ENCODE results near the gene B4GALNT3.

B4GALNT3 gene

GRCh38 chr12:470133-470532 lies 10.4 kb downstream of the B4GALNT3 start:
- FAIRE-seq (no peak), DNase-seq (ENCODE audit: insufficient read length) (no peak)
- no peak for TF ChIP-seq TAF1 (IDR thresholded peaks at IDR 0.05; ENCODE audit: borderline replicate concordance, low read depth, low read length)
- TF ChIP-seq POLR2AphosphoS5 (IDR thresholded peaks at IDR 0.05; ENCODE audit: low read depth, low read length), result no peak
- TF ChIP-seq POLR2A (IDR thresholded peaks at IDR 0.05; ENCODE audit: low read depth, low read length), result no peak

GRCh38 chr12:473198-473597 lies 13.5 kb downstream of the B4GALNT3 start:
- DNase-seq (ENCODE audit: insufficient read length) (no peak), FAIRE-seq (no peak)
- no peak for TF ChIP-seq POLR2AphosphoS5 (IDR thresholded peaks at IDR 0.05; ENCODE audit: low read depth, low read length)
- no peak for TF ChIP-seq TAF1 (IDR thresholded peaks at IDR 0.05; ENCODE audit: borderline replicate concordance, low read depth, low read length)
- TF ChIP-seq POLR2A (IDR thresholded peaks at IDR 0.05; ENCODE audit: low read depth, low read length), result no peak

GRCh38 chr12:473863-474577 lies 14.3 kb downstream of the B4GALNT3 start:
- TF ChIP-seq POLR2AphosphoS5 (IDR thresholded peaks at IDR 0.05; ENCODE audit: low read depth, low read length) (no peak), TAF1 (IDR thresholded peaks at IDR 0.05; ENCODE audit: borderline replicate concordance, low read depth, low read length) (no peak), POLR2A (IDR thresholded peaks at IDR 0.05; ENCODE audit: low read depth, low read length) (no peak)
- FAIRE-seq, result no peak
- DNase-seq (ENCODE audit: insufficient read length), result no peak

- no peak for FAIRE-seq
- TF ChIP-seq POLR2A (IDR thresholded peaks at IDR 0.05; ENCODE audit: low read depth, low read length) (no peak), POLR2AphosphoS5 (IDR thresholded peaks at IDR 0.05; ENCODE audit: low read depth, low read length) (no peak), TAF1 (IDR thresholded peaks at IDR 0.05; ENCODE audit: borderline replicate concordance, low read depth, low read length) (no peak)
- DNase-seq (ENCODE audit: insufficient read length), result no peak
Measured at GRCh38 chr12:475286-475685, 15.5 kb downstream of the B4GALNT3 start.

GRCh38 chr12:479161-479560 lies 19.4 kb downstream of the B4GALNT3 start:
- FAIRE-seq, result no peak
- no peak for DNase-seq (ENCODE audit: insufficient read length)
- TF ChIP-seq POLR2AphosphoS5 (IDR thresholded peaks at IDR 0.05; ENCODE audit: low read depth, low read length) (no peak), TAF1 (IDR thresholded peaks at IDR 0.05; ENCODE audit: borderline replicate concordance, low read depth, low read length) (no peak), POLR2A (IDR thresholded peaks at IDR 0.05; ENCODE audit: low read depth, low read length) (no peak)

- DNase-seq (ENCODE audit: insufficient read length), result no peak
- no peak for FAIRE-seq
- no peak for TF ChIP-seq TAF1 (IDR thresholded peaks at IDR 0.05; ENCODE audit: borderline replicate concordance, low read depth, low read length)
- TF ChIP-seq POLR2A (IDR thresholded peaks at IDR 0.05; ENCODE audit: low read depth, low read length), result no peak
- TF ChIP-seq POLR2AphosphoS5 (IDR thresholded peaks at IDR 0.05; ENCODE audit: low read depth, low read length), result no peak
Measured at GRCh38 chr12:480831-481816, 21.4 kb downstream of the B4GALNT3 start.

GRCh38 chr12:482061-482460 lies 22.3 kb downstream of the B4GALNT3 start:
- DNase-seq (ENCODE audit: insufficient read length), result no peak
- TF ChIP-seq TAF1 (IDR thresholded peaks at IDR 0.05; ENCODE audit: borderline replicate concordance, low read depth, low read length) (no peak), POLR2A (IDR thresholded peaks at IDR 0.05; ENCODE audit: low read depth, low read length) (no peak), POLR2AphosphoS5 (IDR thresholded peaks at IDR 0.05; ENCODE audit: low read depth, low read length) (no peak)
- FAIRE-seq, result no peak

GRCh38 chr12:484096-484495 lies 24.4 kb downstream of the B4GALNT3 start:
- no peak for FAIRE-seq
- TF ChIP-seq POLR2AphosphoS5 (IDR thresholded peaks at IDR 0.05; ENCODE audit: low read depth, low read length), result no peak
- no peak for TF ChIP-seq TAF1 (IDR thresholded peaks at IDR 0.05; ENCODE audit: borderline replicate concordance, low read depth, low read length)
- TF ChIP-seq POLR2A (IDR thresholded peaks at IDR 0.05; ENCODE audit: low read depth, low read length), result no peak
- no peak for DNase-seq (ENCODE audit: insufficient read length)

GRCh38 chr12:490260-490659 lies 30.5 kb downstream of the B4GALNT3 start:
- FAIRE-seq (no peak), DNase-seq (ENCODE audit: insufficient read length) (no peak)
- TF ChIP-seq TAF1 (IDR thresholded peaks at IDR 0.05; ENCODE audit: borderline replicate concordance, low read depth, low read length) (no peak), POLR2AphosphoS5 (IDR thresholded peaks at IDR 0.05; ENCODE audit: low read depth, low read length) (no peak), POLR2A (IDR thresholded peaks at IDR 0.05; ENCODE audit: low read depth, low read length) (no peak)

GRCh38 chr12:495466-495865 lies 35.7 kb downstream of the B4GALNT3 start:
- no peak for FAIRE-seq
- no peak for TF ChIP-seq TAF1 (IDR thresholded peaks at IDR 0.05; ENCODE audit: borderline replicate concordance, low read depth, low read length)
- TF ChIP-seq POLR2AphosphoS5 (IDR thresholded peaks at IDR 0.05; ENCODE audit: low read depth, low read length), result no peak
- TF ChIP-seq POLR2A (IDR thresholded peaks at IDR 0.05; ENCODE audit: low read depth, low read length), result no peak
- DNase-seq (ENCODE audit: insufficient read length), result no peak

GRCh38 chr12:496736-497135 lies 37.0 kb downstream of the B4GALNT3 start:
- TF ChIP-seq TAF1 (IDR thresholded peaks at IDR 0.05; ENCODE audit: borderline replicate concordance, low read depth, low read length), result no peak
- TF ChIP-seq POLR2A (IDR thresholded peaks at IDR 0.05; ENCODE audit: low read depth, low read length), result no peak
- no peak for TF ChIP-seq POLR2AphosphoS5 (IDR thresholded peaks at IDR 0.05; ENCODE audit: low read depth, low read length)

More at GRCh38 chr12:496736-497135, 37.0 kb downstream of the B4GALNT3 start:
- FAIRE-seq, result no peak
- DNase-seq (ENCODE audit: insufficient read length), result no peak

All from GM12892 (cell line).